Hematopoietic multipotent progenitor cell treated with erythropoietin and hydrocortisone succinate and interleukin-3 and kit ligand, for 17 days (in vitro differentiated cells): Measurements from ENCODE around the gene ECE1.
A peak's percentile ranks its signal among the peaks of the same experiment; 100 is the strongest.

Source experiments
- DNase-seq: peaks from one replicate; pipeline ENCODE4 v3.0.0-alpha.2; 2015; ENCODE audit warnings: low spot score

The ECE1 gene

DNA sequence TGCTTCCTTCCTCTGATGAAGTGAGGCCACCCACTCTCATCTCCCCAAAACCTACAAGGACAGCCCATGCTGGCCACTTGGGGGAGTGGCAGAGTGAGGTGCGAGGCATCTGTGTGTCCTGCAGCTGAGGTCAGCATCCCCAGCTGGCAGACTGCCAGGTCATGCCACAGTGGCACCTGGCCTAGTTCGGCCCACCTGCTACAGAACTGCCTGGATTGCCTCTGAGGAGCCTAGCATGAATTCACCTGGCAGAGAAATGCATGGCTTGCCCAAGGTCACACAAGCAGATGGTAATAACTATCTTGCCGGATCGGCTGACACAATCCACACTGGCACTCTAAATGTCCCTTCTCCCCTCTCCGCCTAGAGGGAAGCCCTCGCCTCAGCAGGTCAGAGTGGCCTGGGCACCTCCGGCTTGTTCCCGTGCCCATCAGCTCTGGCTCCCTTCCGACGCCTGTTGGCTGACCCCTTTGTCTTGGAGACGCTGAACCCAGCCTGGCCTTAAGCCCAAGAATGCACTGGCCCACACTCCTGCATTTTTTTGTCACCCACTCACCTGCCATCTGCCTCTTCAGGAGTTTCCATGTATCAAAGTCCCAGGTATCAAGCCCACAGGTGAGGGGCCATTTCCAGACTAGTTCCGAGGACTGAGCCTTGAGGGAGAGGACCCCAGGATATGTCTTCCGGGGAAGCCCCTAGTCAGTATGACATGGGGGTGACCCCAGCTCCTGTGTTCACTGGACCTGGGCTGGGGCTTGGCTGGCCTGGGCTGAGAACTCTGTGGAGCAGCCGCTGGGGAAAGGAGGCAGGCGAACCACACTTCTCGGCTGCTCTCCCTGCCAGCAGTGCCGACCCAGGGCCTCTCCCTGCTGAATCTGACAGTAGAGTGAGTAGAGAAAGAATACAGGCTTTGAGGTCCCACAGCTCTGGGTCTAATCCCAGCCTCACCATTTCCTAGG lies 21.7 kb downstream of the ECE1 start:
- no peak for DNase-seq

DNA sequence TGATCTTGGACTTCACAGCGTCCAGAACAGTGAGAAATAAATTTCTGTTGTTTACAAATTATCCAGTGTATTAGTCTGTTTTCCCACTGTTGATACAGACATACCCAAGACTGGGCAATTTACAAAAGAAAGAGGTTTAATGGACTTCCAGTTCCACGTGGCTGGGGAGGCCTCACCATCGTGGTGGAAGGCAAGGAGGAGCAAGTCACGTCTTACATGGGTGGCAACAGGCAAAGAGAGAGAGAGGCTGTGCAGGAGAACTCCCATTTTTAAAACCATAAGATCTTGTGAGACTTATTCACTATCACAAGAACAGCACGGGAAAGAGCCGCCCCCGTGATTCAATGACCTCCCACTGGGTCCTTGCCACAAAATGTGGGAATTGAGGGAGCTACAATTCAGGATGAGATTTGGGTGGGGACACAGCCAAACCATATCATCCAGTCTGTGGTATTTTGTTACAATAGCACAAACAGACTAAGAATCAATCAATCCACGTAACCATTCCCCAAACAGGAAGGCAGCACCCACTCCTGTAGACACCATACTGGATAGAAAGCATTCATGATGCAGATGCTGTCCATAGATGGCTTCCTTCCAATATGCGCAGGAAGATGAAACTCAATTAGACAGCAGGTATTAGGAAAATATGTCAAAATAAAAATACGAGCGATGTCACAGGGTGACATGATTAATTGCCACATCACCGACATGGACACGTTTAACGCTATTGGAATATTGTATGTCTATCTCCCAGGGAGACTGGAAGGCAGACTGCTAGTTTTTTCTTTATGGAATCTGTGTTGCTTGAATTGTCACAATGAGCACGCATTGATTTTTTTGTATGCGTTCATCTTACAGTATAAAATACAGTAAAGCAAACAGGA lies 22.8 kb downstream of the ECE1 start:
- DNase-seq = no peak

DNA sequence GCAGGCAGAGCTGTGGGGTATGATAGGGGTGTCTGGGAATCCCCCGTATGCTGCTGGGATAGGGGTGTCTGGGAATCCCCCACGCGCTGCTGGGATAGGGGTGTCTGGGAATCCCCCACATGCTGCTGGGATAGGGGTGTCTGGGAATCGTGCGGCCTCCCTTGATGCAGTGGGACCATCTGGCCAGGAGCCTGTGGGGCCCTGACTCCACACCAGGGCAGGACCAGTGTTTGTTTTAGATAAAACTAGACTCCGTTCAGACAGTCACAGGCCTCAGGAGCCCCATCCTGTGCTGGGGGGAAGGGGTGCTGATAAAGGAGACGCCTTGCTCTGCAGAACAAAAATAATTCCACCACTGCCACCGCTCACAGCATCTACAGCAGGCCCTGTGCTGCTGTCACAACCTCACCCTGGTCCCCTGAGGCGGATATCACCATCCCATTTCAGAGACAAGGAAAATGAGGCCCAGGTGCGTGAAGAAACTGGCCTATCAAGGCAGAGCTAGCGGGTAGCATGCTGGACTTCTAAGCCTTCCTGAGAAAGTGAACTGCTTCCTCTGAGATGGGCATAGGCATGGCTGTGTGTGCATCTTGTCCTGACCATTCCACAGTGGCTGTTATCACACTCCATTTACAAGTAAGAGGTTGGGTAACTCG lies 24.0 kb downstream of the ECE1 start:
- peak; percentile 60 for DNase-seq

DNA sequence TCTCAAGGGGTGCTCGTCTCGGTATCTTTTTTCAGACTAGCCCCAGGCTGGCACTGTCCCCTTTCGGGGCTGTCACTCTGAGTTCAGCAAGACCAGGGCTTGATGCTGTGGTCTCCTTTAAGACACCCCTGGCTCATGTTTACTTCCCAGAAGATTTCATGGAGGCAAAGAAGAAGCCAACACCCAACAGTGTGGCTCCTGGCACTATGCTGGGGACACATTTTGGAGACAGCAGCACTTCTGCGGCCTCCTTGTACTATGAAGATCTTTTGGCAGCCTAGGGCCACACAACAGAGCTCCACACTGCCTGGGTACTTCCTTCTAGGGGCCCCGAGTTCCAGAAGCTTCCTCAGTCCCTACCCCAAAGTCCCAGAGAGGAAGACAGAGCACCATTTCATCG lies 24.6 kb downstream of the ECE1 start:
- no peak for DNase-seq

DNA sequence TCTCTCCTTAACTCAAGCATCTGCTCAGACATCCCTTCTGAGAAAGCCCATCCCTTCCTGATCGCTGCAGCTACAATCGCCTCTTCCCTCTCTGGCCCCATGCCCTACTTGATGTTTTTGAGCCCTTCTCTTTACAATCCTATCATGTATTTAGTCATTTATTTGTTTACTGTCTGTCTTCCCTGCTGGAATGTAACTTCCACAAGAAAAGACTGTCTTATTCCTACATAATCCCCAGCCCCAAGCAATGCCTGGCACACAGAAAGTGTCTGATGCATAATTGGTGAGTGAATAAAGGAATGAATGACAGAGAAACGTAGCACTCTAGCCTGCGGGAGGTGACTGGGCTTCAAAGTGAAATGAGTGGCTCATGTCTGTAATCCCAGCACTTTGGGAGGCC lies 25.4 kb downstream of the ECE1 start:
- no peak for DNase-seq

DNA sequence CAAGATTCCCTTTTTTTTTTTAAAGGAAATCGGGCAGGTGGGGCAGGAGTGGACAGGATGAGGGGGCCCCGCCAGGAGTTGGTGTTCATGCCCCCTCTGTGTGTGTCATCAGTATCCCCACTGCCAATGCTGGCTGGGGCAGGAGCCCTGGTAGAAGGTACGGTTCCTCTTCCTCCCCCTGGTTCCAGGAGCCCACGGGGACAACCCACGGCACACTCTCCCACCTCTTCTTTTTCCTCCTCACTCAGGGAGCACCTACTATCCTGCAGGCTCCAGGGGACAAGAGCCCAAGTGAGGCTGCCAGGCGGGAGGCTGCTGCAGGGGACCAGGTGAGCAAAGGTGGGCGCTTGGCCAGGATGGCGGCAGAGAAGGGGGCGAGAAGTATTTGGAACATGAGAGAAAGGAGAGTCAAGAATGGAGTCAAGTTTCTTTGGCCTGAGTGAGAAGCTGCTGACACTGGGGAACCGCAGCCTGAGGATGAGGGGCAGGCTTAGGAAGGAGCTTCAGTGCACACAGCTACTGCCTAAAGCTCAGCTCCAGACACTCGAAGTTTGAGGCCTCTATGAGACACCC lies 26.5 kb downstream of the ECE1 start:
- DNase-seq = no peak

DNA sequence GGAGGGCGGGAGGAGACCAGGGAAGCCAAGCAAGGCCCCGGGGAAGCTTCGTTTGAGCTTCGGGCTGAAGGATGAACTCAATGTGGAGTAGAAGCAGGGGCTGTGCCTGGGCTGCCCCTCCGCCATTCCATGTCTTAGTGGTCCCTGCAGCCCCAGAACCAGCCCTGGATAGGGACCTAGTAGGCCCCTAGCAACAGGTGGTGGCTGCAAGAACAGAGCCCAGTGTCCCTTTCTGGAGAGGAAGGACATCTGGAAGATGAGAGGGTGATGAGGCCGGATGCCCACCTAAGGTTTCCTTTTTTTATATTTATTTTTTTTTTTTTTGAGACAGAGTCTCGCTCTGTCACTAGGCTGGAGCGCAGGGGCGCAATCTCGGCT lies 27.2 kb downstream of the ECE1 start:
- no peak for DNase-seq

DNA sequence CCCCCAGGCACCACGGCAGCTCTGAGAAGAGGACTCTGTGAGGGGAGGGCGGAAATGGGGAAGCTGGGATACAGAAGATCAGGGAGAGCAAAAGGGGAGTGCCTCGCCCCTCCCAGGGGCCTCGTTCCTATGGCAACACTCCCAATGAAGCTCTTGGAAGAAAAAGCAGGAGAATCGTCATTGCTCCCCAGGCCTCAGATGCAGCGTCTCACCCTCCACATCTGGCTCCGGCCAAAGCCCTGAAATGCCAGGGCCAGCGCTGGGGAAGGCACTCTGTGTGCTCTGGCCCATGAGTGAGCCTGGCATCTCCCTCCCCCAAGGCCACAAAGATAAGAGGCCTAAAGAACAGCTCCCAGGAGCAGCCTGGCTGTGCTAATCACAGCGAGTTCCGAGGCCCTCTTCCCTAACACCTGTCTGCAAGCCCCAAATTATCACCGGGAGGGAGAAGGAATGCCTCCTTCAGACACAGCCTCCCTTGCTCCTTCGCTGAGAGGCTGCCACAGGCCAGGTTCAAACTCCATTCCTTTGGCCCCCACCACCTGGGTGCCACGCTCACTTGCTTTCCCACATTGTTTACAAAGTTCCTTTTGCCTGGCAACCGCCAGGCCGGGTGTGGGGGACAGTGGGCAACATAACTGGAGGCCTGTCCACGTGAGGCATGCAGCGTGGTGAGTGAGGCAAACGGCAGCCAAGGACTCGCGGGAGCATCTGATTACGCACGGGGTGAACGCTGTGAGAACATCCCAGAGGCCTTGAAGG lies 27.8 kb downstream of the ECE1 start:
- DNase-seq = no peak

DNA sequence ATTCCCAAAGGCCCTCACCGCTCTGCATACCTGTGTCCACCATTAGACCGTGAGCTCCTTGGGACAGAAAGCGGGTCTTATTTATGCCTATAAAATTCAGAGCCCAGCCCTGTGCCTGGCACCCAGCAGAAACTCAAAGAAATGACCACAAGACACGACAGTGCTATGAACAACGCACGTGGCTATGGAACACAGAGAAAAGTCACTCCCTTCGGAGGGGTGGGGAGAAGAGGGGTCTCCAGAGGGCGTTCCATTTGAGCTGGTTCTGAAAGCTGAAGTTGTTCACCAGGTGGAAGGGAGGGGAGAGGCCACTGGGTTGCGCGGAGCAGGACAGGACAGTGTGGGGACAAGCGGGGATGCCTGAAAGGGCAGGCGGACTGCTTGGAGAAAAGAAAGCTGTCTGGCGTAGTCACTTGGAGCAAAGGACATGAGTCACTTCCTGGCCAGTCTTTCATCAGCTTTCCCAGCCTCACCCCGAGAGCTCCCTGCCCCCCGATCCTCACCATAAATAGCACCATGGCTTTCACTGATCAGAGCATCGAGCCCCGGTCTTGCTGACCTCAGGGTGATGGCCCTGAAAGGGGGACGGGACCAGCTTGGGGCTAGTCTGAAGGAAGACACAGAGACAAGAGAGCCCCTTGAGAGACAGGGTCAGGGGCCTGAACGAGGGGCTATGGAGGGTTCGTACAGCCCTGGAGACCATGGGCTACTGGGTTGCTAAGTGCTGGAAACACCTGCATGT lies 28.5 kb downstream of the ECE1 start:
- DNase-seq = no peak

DNA sequence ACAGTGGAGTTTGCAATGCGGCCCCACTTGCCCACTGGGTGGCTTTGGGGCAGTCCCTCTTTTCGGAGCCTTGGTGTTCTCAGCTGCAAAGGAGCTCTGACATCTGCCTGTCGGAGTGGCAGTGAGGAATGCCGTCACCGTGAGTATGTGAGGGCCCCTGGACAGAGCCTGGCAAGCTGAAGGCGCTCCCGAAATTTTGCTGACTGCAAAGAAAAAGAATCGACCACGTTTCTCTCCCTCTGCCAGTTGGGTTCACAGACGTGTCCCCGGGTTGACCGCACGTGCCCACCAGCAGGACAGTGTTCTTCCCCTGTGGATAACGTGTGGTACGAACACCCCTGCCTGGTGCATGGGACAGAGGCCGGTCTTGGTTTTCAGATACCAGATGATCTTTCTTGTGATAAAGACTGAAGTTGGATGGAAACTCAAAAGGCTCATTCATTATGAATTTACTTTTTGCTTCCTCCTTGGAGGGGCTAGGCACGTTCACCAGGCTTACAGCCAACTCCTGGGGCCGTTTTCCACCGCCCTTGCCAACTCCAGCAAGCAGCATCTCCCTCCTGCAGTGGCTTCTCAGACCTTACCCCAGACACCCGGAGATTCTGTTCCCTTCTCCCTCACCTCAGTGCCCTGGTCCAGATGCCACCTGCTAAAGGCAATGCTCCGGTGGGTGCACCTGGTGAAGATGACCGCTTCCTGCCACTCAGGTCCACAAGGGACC lies 29.7 kb downstream of the ECE1 start:
- no peak for DNase-seq

DNA sequence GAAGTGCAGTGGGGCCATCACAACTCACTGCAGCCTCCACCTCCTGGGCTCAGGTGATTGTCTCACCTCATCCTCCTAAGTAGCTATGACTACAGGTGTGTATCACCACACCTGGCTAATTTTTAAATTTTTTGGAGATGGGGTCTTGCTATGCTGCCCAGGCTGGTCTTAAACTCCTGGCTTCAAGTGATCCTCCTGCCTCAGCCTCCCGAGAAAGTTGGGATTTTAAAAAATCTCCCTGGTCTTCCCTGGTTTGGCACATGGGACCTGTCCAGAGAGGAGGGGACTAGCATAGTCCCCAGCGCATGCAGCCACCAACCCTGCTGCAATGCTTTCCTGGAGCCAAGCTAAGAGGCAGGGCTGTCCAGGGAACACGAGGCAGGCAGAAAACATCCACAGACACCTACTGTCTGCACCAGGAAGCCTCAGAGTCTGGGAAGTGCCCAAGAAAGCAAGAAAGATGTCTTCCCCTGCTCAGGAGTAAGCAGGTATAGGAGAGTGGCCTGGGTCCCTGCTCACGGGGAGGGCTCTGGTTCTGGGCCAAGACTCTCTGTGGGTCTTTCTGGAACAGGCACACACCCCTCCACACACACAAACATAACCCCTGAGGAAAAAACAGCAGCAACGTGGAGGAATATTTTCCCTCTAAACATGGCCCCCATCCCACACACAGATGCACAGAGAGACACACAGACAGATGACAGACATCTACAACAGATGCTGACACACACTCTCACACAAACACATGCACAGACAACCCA lies 30.8 kb downstream of the ECE1 start:
- DNase-seq = no peak

DNA sequence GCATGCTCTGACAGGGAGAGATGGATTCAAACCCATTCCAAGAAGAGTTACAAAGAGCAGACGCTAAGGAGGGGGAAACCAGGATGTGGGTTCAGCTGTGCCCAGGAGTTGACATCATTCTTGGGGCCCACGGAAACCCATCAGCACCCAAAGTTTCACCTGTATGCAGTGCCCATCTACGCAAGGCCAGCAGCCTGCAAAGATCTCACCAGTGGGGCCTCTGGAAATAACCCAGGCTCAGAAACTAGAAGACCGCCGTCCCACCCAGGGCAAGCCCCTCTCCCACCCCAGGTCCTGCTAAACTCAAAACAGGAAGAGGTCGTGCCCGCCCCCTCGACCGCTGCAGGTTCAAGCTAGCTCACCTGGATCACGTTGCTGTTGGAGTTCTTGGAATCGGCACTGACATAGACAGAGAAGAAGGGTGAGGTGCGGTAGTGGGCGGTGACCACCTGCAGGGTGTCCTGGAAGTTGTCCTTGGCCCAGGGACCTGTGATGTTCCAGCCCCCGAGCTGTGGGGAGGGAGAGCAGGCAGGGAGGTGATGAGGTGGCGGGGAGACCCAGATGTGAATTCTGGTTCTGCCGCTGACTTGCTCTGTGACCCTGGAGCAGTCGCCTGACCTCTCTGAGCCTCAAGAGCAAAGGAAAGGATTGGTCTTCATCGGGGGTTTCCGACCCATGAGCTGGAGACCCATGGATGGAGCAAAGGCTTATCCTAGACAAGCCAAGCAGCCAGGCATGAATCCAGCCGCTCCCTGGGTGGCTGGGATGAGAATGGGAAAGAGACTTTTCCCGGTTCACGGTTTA lies 31.7 kb downstream of the ECE1 start:
- no peak for DNase-seq

DNA sequence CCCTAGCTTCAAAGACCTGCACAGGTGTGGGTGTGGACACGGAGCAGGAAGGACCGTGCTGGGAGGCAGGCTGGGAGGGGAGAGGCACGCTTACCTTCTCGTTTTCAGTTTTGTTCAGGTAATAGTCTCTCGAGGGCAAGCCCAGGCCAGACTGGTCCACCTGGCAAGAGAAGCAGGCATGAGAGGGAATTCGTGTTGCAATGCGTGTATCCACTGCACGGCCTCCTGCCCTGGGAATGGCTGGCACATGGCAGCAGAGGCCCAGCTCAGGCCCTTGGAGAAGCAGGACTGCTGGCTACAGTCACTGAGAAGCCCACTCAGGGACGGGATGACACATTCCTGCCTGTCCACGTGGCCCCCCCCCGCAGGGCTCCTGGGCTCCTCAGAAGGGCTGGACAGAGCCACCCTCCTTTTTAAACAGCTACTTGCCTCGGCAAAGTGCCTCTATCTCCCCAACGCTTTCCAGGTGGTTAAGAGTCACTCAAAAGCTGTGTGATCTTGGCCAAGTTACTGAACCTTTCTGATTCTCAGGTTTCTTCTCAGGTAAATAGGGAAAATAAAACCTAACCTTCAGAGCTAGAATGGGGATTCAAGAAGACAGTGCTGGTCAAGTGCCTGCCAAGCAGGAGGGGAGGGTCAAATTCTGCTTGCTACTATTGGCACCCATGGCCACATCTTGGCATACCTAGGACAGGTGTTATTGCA lies 32.7 kb downstream of the ECE1 start:
- no peak for DNase-seq

DNA sequence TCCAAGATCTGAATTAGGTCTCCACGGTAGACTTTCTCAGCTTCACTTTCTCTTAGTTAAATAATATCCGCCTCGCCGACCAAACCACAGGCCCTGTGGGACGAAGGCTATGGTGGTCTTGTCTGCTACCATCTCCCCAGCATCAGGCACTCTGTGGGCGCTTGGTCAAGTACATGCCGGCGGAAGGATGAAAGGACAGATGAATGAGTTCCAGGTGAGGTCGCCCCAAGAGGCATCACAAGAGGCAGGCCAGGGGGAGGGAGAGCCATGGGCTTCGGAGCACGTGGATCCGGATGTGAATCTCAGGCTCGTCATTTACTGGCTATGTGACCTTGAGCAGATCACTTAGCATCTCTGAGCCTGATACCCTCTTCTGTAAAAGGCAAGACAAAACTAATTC lies 33.5 kb downstream of the ECE1 start:
- DNase-seq = no peak

DNA sequence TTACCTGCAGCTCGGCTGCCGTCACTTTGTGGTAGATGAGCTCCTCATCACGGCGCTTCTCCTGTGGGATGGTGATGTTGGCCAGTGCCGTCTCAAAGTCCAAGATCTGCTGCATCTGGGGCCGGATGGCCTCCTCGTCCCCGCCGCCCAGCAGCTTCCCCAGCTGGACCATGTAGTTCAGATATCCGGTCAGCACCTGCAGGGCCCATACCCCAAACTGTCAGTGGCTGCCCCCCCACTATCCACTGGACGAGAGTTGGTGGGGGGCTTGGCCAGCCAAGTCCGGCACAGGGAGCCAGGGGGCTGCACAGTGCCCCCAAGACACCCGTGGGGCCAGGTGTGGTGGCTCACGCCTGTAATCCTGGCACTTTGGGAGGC lies 34.3 kb downstream of the ECE1 start:
- DNase-seq = no peak

DNA sequence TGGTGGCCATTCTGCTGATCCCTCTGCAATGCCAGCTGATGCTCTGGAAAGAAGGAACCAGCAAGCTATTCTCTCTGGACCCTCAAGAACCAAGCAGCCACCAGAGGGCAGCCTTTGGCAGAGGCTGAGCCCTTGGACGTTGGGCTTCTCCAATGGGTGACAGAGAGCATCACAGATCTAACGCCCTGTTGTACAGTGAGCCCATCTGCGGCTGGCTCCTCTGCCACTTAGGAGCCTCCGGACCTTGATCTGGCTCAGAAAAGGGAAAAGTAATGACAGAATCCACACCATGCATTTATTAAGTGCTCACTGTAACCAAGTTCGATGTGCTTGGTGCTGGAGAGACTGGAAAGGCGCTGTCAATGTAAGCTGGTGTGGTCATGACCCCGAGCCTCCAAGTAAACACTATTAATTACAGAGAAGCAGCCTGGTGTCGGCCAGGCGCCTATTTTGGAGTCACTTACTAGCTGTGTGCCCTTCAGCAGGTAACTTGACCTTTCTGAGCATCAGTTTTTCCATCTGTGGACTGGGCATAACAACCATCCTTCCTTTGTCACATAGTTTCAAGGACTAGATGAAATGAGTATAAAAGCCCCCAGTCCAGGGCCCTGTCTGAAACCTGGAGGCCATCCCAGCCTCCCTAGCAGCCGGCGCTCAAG lies 34.9 kb downstream of the ECE1 start:
- DNase-seq = peak; percentile 87

DNA sequence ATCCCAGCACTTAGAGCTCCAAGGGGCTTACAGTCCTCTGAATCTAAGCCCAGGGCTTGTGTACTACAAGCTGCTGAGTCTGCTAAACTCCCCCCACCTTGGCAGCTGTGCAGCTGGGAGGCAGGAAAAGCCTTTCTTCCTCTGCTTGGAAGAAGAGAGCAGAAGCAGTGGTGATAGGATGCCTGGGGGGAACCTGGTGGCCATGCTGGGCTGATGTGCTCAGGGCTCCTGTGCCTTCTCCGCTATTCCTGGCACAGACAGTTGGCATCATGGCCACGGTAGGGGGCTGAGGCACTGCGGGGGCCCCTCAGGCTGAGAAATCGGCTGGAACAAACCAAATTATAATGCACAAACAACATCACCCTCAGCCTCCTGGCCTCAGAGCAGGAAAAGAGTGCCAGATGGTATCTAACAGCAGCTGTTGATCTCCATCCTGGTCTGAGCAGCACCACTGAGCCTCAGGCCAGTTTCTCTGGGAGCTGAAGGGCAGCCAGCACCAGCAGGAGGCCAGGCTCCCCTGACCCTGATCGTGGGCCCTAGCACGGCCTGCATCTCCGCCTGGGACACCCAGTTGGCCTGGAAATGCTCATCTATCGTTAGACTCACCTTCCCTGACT lies 35.8 kb downstream of the ECE1 start:
- DNase-seq = no peak
